ENCODE results near the gene SLC35E2B. TPM values are rescaled to one million over a fixed set of nuclear protein-coding genes. Genes with fewer than 3 reads are reported as not detected.

SLC35E2B gene
- total and polyA plus RNA-seq, 2 of the 8 experiments (the other 6 are each of a cell fraction or from before 2014, with no cell fraction given), result 25.9 to 46.7 TPM

GRCh38 chr1:1677718-1678580 is 14.6 kb downstream of the SLC35E2B start:
- H3K23ac ChIP-seq (ENCODE audit: insufficient read length), result no peak overlapping the region
- no peak overlapping the region for H3K9ac ChIP-seq (replicated peaks in 1 of 4; ENCODE audit: extremely low read depth in 1 of 4, low read depth in 3 of 4, low read length in 3 of 4)
- peaks cover 0 to 14% (median 8%) of the 10 kb centered on the region in 4 experiments; a peak in 6 of 7 replicates for H3K4me1 ChIP-seq (replicated peaks in 1 of 4; ENCODE audit: control insufficient read depth in 3 of 4, insufficient read depth in 4 of 4, low read length in 3 of 4)
- no peaks in the 10 kb centered on the region for H3K23me2 ChIP-seq (ENCODE audit: low read depth, low read length)
- no peak for DNase-seq (ENCODE audit: low read depth in 1 of 2, low spot score in 2 of 2)
- H2AFZ ChIP-seq (ENCODE audit: low read length), result no peak overlapping the region
- no peak for FAIRE-seq
- H3K27ac ChIP-seq (ENCODE audit: low read depth, low read length), result peak overlapping the region; percentile 36
- H3K18ac ChIP-seq (ENCODE audit: extremely low read depth, low read length), result peak overlapping the region; percentile 2; the same call in 1 of the 2 replicates
- peak overlapping the region; percentile 20; the same call in 1 of the 2 replicates for H2BK5ac ChIP-seq (ENCODE audit: low read depth, low read length)
- H3K79me1 ChIP-seq (ENCODE audit: low read depth, low read length), result peaks cover 15% of the 10 kb centered on the region
- H3K14ac ChIP-seq (ENCODE audit: insufficient read length), result no peak overlapping the region
- peak overlapping the region; percentile 62; the same call in 1 of the 2 replicates for H2BK12ac ChIP-seq (ENCODE audit: low read depth, low read length)
- H3K4me2 ChIP-seq (ENCODE audit: insufficient read depth in 1 of 2, low read depth in 2 of 2, low read length in 2 of 2), result no peak overlapping the region
- H3K79me2 ChIP-seq (ENCODE audit: control insufficient read depth in 1 of 2, insufficient read depth in 2 of 2, low read length in 2 of 2), result peaks cover 4 to 43% of the 10 kb centered on the region in 2 experiments; a peak in 2 of 4 replicates
- H2BK20ac ChIP-seq (ENCODE audit: low read length), result no peak overlapping the region
- peak overlapping the region; percentile 84; the same call in 1 of the 2 replicates for H4K8ac ChIP-seq (ENCODE audit: extremely low read depth, insufficient read depth, low read length)
- no peak overlapping the region for H3K56ac ChIP-seq (replicated peaks; ENCODE audit: insufficient read length, low read depth, low read length)
- peaks cover 5 to 17% of the 10 kb centered on the region in 2 experiments for H4K20me1 ChIP-seq (replicated peaks in 1 of 2; ENCODE audit: control insufficient read depth in 1 of 2, insufficient read depth in 2 of 2, low read length in 2 of 2)
- H2BK120ac ChIP-seq (replicated peaks; ENCODE audit: low read depth, low read length), result no peak overlapping the region
- H3K36me3 ChIP-seq (ENCODE audit: control insufficient read depth in 2 of 4, insufficient read depth in 4 of 4, low read length in 3 of 4), result no peaks in the 10 kb centered on the region; a peak in 1 of 8 replicates
- no peak overlapping the region for H3K4me3 ChIP-seq (ENCODE audit: extremely low read depth in 1 of 4, insufficient read depth in 2 of 4, low read depth in 3 of 4, low read length in 4 of 4)
- ChIA-PET CTCF (ENCODE audit: partially characterized antibody) (interaction anchor here (0.6 to 2.7 kb wide), 12 partner anchors 9 to 366 kb away, joined by 3 to 24 read pairs (median 4); partner anchors contain the start of gene CDK11A), POLR2A (ENCODE audit: partially characterized antibody) (interaction anchor here (1.1 to 1.4 kb wide), 3 partner anchors 9 to 12 kb away, joined by 4 to 5 read pairs (median 5); no protein-coding TSS in a partner anchor)
- no peak overlapping the region for H2AK5ac ChIP-seq (ENCODE audit: low read depth, low read length)
- no peaks in the 10 kb centered on the region for H3K27me3 ChIP-seq (replicated peaks in 1 of 4; ENCODE audit: control insufficient read depth in 3 of 4, extremely low read depth in 1 of 4, insufficient read depth in 3 of 4, low read length in 3 of 4)
- no peaks in the 10 kb centered on the region for H3K9me3 ChIP-seq (ENCODE audit: insufficient read depth in 2 of 2, low read depth in 1 of 2, low read length in 1 of 2)
- peak overlapping the region; percentile 46 for H4K91ac ChIP-seq (replicated peaks; ENCODE audit: insufficient read length, low read length)
- peak overlapping the region; percentile 23 for H3K4ac ChIP-seq (replicated peaks; ENCODE audit: insufficient read length, low read depth, low read length)
- H4K5ac ChIP-seq (ENCODE audit: insufficient read length, low read depth, low read length), result no peak overlapping the region
- WGBS, 2 experiments (ENCODE audit: extremely low coverage in 1 of 2, insufficient coverage in 1 of 2, insufficient read length in 1 of 2, insufficient replicate concordance in 2 of 2, low coverage in 1 of 2, low lambda C conversion rate in 2 of 2, missing lambda C conversion rate in 1 of 2), result 94% methylated on average over 39 of the region's 39 CpGs; no CpG with 5 or more reads in 1 of the 2 experiments
- H2BK15ac ChIP-seq (ENCODE audit: low read length), result no peak overlapping the region
- no peak for TF ChIP-seq NANOG (IDR thresholded peaks at IDR 0.05; ENCODE audit: insufficient read depth, low read depth, low read length, poor library complexity, severe bottlenecking)
- TF ChIP-seq MAFK (IDR thresholded peaks at IDR 0.05; ENCODE audit: low read depth, low read length), result no peak
- no peak for TF ChIP-seq EP300 (IDR thresholded peaks at IDR 0.05; ENCODE audit: borderline replicate concordance in 1 of 2, low read depth in 2 of 2, low read length in 2 of 2)
- TF ChIP-seq ASH2L (IDR thresholded peaks at IDR 0.05; ENCODE audit: low read length), result no peak
- TF ChIP-seq CBX8 (IDR thresholded peaks at IDR 0.05; ENCODE audit: borderline replicate concordance, low read depth, low read length), result no peak
- TF ChIP-seq EGR1 (IDR thresholded peaks at IDR 0.05; ENCODE audit: borderline replicate concordance, low read depth, low read length), result no peak
- TF ChIP-seq ZNF274 (IDR thresholded peaks at IDR 0.05; ENCODE audit: borderline replicate concordance, extremely low read depth, low read length), result no peak
- no peak for TF ChIP-seq GABPA (IDR thresholded peaks at IDR 0.05; ENCODE audit: borderline replicate concordance, insufficient read depth, low read length)

Data from H1 (cell line).